Epidermal melanocyte (primary cell): Measurements from ENCODE around the gene PTPA.
A peak's percentile ranks its signal among the peaks of the same experiment; 100 is the strongest.

Source experiments
- DNase-seq: peaks from one replicate; pipeline ENCODE4 v3.0.0; 2011; ENCODE audit warnings: low spot score; ENCODE audit not compliant: insufficient read length

The PTPA gene

GRCh38 chr9:129137292-129138143 lies 26.3 kb downstream of the PTPA start:
- no peak for DNase-seq

- DNase-seq, result no peak
Measured at GRCh38 chr9:129138144-129138462, 26.9 kb downstream of the PTPA start.

DNA sequence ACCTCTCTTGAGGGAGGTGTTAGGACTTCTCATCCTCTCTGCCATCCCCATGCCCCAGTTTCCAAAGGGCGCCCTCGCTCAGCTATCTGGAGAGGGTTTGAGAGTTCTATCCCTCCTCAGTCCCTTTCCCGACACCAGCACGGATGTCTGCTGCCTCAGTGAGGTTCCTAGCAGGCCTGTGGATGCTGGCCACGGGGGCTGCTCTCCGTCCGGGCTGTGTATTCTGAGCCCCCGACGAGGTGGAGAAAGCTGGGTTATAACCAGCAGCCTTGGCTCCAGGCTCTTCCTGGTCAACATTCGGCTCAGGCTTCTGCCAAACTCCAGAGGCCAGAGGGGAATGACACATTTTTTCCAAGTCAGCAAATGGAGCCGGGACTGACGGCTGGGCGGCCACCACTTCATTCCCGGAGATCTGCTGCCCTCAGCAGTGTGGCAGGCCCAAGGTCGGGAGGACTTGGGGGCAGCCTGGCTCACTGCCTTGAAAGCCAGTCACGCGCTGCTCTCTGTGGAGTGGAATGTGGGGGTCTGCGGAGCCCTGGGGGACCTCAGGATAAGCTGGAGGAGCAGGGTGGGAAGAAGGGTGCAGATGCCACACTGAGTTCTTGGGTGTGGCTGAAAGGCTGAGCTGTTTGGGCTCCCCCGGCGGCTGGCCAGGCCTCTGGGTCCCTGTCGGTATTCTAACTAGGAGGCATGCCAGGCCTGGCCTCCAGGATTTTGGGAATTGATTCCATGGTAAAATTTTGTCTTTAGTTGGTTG lies 27.4 kb downstream of the PTPA start:
- DNase-seq, result no peak

DNA sequence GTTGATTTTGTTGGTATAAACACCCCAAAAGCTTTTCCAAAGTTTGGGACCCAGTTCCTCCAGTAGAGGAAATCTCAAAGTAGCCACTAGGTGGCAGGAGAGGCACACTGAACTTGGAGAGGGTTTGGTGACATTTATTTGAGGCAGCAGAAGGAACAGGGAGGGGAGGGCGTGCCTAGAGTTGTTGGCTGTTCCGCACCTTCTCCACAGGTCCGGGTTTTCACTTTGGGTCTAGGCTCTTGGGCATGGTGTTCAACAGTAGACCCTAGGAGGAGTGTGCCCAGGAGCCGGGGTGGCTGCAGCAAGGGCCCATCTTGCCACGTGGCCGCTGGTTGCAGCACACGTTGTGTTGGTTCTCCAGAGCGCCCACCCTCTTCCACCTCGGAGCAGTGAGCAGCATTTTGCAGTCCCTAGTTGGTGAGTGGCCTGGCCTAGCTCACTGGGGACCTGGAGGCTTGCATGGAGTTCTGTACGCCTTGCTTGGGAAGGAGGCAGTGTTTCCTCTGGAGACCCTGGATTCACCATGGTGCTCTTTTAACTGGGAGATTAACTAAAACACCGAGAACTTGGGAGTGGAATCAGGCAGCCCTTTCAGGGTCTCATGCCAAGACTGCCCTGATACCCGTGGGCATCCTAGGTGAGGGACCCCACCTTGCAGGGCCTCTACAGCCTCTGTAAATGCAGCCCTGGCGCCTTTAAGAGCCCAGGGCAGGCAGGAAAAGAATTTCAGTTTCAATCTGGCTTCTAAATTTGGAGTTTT lies 28.2 kb downstream of the PTPA start:
- DNase-seq, result no peak

DNA sequence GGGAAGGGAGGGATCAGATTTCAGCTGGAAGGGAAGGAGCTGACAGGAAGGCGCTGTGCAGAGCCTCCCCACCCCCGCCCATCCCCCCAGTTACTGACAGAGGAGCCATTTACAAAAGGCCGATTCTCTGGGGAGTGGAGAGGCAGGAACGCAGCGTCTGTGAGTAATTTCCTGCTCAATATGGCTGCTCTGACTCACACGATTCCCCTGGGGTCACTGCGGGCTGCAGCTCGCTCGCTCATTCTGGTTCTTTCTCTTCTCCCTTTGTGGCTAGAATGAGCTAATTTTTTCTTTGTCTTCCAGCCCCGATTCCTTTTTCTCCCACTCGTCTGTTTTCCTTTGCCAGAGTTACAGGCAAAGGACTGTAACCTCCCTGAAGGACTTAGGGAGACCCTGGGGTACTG lies 28.8 kb downstream of the PTPA start:
- peak; percentile 93 for DNase-seq

- no peak for DNase-seq
Measured at GRCh38 chr9:129140397-129141065, 29.3 kb downstream of the PTPA start.

DNA sequence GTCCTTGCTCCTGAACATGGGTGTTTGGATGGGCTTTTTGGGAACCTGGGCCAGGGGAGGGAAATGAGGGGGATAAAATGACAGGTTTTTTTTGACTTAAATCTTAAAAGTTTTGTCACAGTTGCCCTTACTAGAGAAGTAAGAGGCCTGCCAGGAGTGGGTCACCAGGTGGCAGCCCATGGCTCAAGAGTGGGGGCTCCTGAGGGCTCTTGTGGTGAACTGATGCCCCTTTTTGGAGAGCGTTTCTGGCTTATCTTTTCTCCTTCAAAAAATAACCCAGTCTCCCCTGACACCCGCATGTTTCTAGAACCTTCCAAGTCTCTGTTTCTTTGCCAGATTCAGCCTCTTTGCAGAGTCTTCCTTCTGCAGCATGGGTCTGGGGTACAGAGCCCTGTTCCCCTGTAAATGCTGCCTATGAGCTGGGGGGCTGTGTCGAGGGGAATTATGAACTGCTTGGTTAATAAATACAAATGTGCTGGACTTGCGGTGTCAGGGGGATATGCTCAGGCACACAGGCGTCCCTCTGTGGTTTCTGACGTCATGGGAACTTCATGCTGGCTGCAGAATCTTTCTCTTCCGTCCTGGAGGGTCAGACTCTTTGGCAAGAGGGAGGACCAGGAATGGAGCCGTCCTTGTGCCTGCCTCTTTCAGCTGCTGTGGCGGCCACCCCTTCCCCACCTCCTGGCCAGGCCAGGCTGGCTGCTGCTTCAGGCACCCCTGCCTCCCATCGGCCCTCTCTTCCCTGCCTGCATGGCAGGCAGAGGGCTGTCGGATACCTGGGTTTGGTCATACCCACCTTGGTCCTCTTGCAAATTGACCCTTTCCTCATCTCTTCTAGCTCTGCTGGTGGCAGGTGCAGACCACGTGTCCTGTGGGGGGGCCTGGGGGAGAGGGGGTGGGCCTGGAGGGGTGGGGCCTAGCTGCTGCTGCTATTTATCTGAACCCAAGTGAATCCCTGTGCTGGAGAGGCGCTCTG lies 30.1 kb downstream of the PTPA start:
- no peak for DNase-seq

DNA sequence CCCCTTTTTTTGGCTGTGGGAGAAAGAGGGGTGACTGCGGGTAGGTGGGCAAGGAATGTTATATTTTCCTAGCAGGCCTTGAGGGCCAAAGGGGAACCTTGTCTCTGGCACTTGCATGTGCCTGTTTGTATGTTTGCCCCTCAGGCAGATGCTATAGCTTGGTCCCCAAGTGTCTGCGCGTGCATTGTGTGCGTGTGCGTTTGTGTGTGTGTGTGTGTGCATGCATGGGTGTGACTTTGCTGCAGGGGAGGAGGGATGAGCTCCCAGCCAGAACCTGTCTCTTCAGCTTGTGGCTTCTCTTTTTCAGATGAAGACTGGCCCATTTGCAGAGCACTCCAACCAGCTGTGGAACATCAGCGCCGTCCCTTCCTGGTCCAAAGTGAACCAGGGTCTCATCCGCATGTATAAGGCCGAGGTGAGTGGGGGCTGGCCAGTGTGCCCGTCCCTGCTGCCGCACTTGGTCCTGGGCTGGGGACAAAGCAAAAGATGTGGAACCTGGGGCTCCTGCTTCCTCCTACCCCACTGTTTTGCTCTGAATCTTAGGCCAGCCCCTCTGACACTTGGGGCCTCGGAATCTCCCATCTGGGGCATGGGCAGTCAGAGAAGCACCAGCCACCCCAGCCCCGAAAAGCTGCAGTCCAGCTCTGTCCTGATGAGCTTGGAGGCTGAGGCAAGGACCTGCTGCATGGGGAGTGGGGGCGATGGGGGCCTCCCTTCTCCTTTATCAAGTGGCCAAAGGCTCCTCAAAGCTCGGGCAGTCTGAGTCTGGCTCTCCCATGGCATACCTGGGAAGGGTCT lies 31.1 kb downstream of the PTPA start:
- no peak for DNase-seq

DNA sequence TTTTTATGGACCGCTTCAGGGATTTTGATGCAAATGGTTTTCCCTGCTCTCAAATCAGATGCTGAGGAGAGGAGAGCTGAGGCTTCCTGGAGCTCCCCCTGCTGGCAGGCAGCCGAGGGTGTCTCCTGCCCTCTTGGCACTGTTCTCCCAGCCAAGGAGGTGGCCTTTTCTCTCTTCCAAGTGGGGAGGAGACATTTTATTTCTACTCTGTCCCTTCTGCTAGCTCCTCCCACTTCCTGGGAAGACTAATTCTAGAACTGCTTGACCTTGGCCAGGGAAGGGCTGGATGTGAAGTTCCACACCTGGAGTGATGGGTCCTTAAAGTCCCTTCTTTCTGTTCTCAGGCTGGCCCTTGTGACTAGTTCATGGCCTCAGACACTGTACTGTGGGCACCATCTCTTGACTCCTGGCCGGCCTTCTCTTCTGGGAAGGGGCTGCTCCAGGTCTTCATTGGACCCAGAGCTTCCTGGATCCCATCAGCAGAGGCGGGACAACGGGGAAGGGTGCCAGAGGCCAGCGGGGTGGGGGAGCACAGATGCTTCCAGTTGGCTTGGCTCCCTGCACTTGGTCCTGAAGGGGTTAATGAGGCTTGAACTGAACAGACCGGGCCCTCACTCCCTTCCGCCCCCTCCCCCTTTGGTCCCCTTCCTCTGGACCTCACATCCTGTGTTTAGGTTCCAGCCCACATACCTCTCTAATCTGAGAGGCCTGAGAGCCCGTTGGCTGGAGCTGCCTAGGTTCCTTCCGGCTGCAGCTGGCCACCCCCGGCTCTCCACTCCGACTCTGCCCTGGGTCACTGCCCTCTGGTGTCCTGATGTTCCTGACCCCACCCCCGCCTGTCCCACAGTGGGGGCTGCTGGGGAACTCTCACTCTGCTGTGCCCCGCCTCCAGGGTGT lies 32.1 kb downstream of the PTPA start:
- DNase-seq, result peak; percentile 93

- DNase-seq, result no peak
Measured at GRCh38 chr9:129145316-129145715, 34.1 kb downstream of the PTPA start.

DNA sequence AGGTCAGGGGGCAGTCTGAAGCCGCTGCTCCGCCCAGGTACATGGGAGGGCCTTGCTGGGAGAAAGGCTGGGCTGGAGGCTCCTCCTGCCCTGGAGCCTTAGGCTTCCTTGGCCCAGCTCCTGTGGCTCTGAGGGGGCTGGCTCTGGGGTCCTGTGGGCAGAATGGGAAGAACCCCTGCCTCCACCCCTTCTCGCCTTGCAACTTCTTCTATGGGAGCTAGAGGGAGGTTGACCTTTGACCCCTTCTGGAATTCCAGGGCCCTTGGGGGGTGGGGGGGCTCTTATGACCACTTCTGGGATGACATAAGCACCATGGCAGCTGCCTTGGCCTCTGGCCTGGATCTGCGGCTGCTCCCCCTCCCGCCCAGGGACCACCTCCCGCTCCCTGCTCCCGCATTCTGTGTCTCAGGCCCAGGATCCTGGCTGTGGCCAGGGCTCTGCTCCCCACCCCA lies 34.7 kb downstream of the PTPA start:
- DNase-seq, result no peak

GRCh38 chr9:129146441-129146941 lies 35.3 kb downstream of the PTPA start:
- no peak for DNase-seq

- no peak for DNase-seq
Measured at GRCh38 chr9:129148463-129149204, 37.4 kb downstream of the PTPA start.

GRCh38 chr9:129149442-129149841 lies 38.2 kb downstream of the PTPA start:
- no peak for DNase-seq

- DNase-seq, result no peak
Measured at GRCh38 chr9:129150122-129150521, 38.9 kb downstream of the PTPA start.

DNA sequence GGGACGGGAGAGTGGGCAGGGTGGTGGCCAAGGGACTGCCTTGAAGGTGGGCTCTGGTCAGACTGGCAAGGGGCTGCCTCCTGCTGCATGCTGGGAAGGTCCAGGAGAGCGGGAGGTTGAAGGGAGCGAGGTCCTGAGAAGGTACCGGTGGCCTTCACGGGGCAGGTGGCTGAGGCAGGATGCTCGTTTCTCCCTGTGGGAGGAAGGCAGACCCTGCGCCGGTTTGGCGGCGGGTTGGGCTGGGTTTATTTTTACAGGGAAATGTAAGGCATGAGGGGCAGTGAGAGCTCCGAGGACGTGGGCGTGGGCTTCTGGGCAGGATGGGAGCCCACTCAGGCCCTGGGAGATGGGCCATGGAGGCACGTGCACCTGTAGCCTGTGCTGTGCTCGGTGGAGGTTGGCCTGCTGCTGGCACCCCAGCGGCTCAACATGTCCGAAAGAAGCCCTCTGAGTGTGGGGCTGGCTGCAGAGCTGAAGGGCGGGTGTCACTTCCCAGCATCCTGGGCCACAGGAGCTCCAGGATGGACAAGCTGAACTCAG lies 39.5 kb downstream of the PTPA start:
- no peak for DNase-seq

GRCh38 chr9:129151469-129151868 lies 40.3 kb downstream of the PTPA start:
- no peak for DNase-seq
